ENCODE measurements around the gene TM4SF20. TPM values are rescaled to one million over a fixed set of nuclear protein-coding genes. Genes with fewer than 3 reads are reported as not detected.
A peak's percentile ranks its signal among the peaks of the same experiment; 100 is the strongest.

The TM4SF20 gene
- total RNA-seq, 2 experiments from 2014 or later: not detected

DNA sequence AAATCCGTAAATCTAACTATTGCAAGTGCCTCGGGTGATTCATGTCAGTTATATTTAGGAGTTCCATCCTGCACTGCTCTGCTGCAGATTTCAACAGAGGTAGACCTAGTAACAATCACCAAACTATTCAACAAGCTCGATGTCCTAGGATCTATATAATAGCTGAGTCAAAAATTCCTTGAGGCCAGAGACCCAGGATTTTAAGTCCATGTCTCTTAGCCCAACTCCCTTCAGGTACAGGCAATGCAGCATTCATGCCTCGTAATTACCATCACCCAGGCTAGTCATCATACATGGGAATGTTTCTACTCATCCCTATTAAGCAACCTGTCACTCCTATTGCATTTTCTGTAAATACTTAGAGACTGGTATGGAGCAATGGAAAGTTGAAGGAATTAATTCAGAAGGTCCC, 729 bp downstream of the TM4SF20 start:
- H3K9me3 ChIP-seq (ENCODE audit: low read length): no peaks in the 10 kb centered on the region
- no peaks in the 10 kb centered on the region for H3K4me1 ChIP-seq (ENCODE audit: insufficient read depth, low read length, poor library complexity, severe bottlenecking)
- no peaks in the 10 kb centered on the region for H3K36me3 ChIP-seq (ENCODE audit: insufficient read depth, low read length)
- ChIA-PET CTCF (ENCODE audit: unreplicated experiment) (no interaction called here), POLR2A (interaction anchor here (0.5 kb wide), 1 partner anchor 230 kb away, joined by 6 read pairs; no protein-coding TSS in a partner anchor)
- no TSS peak for BruUV-seq (replicated peaks)
- no peaks in the 10 kb centered on the region for H3K9me2 ChIP-seq (ENCODE audit: insufficient read depth, low read length)
- no peaks in the 10 kb centered on the region for H4K20me1 ChIP-seq (ENCODE audit: insufficient read depth, low read length)
- no peak for TF ChIP-seq EZH2phosphoT487 (IDR thresholded peaks at IDR 0.05; ENCODE audit: borderline replicate concordance, low read depth, low read length)
- H3K4me2 ChIP-seq (ENCODE audit: low read length): no peak overlapping the region
- H3K4me3 ChIP-seq (ENCODE audit: low read depth, low read length, poor library complexity, severe bottlenecking): no peak overlapping the region
- no peak overlapping the region for H3K27ac ChIP-seq (ENCODE audit: low read depth, low read length, poor library complexity, severe bottlenecking)
- no peak for DNase-seq (ENCODE audit: low spot score)
- intact Hi-C loops (cut with micrococcal nuclease; ENCODE audit: unreplicated experiment): no loop called here
- no peaks in the 10 kb centered on the region for H3K79me2 ChIP-seq (ENCODE audit: insufficient read depth, low read depth, low read length)
- H2AFZ ChIP-seq (ENCODE audit: low read length): no peak overlapping the region

DNA sequence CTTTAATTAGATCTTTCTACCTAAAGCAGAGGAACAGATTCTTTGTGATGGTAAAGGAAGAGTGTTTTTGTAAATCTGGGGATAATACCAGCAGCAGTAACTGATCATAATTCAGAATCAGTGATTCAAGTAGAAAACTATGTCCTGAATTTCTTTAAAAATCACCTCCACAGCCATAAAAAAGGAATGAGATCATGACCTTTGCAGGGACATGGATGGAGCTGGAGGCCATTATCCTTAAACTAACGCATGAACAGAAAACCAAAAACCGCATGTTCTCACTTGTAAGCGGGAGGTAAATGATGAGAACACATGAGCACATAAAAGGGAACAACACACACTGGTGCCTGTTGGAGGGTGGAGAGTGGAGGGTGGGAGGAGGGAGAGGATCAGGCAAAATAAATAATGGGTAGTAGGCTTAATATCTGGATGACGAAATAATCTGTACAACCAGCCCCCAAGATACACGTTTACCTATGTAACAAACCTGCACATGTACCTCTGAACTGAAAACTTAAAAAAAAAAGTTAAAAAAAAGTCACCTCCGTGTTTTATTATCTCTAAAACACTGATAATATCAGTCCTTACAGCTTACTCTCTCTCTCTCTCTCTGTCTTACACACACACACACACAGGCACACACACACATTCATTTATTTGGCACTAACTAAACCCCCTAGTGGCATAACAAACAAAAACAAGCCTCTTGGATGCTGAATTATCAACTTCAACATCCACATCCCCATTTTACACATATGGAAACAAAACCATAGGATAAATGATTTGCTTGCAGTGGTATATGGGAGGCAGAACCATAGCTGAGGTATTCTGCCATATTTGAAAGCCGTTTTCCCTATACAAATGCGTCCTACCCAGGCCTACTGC, 1.4 kb downstream of the TM4SF20 start:
- intact Hi-C loops (cut with micrococcal nuclease; ENCODE audit: unreplicated experiment): no loop called here
- H4K20me1 ChIP-seq (ENCODE audit: insufficient read depth, low read length): no peaks in the 10 kb centered on the region
- H3K79me2 ChIP-seq (ENCODE audit: insufficient read depth, low read depth, low read length): no peaks in the 10 kb centered on the region
- no peaks in the 10 kb centered on the region for H3K36me3 ChIP-seq (ENCODE audit: insufficient read depth, low read length)
- ChIA-PET CTCF (ENCODE audit: unreplicated experiment) (no interaction called here), POLR2A (no interaction called here)
- H3K9me3 ChIP-seq (ENCODE audit: low read length): no peaks in the 10 kb centered on the region
- no peak overlapping the region for H3K4me2 ChIP-seq (ENCODE audit: low read length)
- H2AFZ ChIP-seq (ENCODE audit: low read length): no peak overlapping the region
- H3K4me3 ChIP-seq (ENCODE audit: low read depth, low read length, poor library complexity, severe bottlenecking): no peak overlapping the region
- H3K4me1 ChIP-seq (ENCODE audit: insufficient read depth, low read length, poor library complexity, severe bottlenecking): no peaks in the 10 kb centered on the region
- TF ChIP-seq, protein P1, sequence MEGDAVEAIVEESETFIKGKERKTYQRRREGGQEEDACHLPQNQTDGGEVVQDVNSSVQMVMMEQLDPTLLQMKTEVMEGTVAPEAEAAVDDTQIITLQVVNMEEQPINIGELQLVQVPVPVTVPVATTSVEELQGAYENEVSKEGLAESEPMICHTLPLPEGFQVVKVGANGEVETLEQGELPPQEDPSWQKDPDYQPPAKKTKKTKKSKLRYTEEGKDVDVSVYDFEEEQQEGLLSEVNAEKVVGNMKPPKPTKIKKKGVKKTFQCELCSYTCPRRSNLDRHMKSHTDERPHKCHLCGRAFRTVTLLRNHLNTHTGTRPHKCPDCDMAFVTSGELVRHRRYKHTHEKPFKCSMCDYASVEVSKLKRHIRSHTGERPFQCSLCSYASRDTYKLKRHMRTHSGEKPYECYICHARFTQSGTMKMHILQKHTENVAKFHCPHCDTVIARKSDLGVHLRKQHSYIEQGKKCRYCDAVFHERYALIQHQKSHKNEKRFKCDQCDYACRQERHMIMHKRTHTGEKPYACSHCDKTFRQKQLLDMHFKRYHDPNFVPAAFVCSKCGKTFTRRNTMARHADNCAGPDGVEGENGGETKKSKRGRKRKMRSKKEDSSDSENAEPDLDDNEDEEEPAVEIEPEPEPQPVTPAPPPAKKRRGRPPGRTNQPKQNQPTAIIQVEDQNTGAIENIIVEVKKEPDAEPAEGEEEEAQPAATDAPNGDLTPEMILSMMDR (conservative IDR thresholded peaks at IDR 0.05; ENCODE audit: low read length): peak; percentile 51
- TF ChIP-seq EZH2phosphoT487 (IDR thresholded peaks at IDR 0.05; ENCODE audit: borderline replicate concordance, low read depth, low read length): no peak
- BruUV-seq (replicated peaks): no TSS peak
- H3K9me2 ChIP-seq (ENCODE audit: insufficient read depth, low read length): no peaks in the 10 kb centered on the region
- H3K27ac ChIP-seq (ENCODE audit: low read depth, low read length, poor library complexity, severe bottlenecking): no peak overlapping the region
- DNase-seq (ENCODE audit: low spot score): no peak

DNA sequence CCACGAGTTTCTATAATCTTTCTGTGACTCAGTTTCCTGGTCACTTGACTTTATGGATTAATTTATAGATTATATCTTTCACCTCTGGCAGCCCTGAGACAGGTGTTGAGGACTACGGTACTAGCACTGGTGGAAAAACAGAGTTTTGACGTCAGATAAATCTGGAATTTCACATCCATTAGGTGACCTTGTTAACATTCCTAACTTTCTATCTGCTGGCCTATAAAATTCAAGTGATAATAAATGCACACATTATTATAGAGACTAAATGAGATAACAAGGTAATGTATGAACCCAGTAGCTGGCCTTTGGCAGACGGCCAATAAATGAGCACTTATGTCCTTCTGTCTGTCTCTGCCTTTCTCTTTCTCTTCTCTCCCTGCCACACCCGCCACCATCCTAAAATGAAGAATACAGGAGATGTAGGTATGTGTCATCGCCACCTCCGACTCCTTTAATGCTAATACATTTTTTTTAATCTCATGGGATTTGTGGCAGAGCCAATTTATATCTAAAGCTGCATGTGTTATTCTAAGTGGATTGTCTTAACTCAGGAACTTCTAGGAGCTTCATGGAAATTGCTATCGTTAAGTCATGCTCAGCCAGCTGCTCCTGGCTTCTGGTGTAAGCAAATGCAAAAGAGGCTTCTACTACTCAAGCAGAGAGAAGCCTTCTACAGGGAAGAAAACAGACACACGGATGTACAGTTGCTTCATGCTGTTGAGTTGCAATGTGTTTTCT, 2.3 kb downstream of the TM4SF20 start:
- H3K9me2 ChIP-seq (ENCODE audit: insufficient read depth, low read length): no peaks in the 10 kb centered on the region
- H3K4me3 ChIP-seq (ENCODE audit: low read depth, low read length, poor library complexity, severe bottlenecking): no peak overlapping the region
- H3K9me3 ChIP-seq (ENCODE audit: low read length): no peaks in the 10 kb centered on the region
- POLR2A ChIA-PET: interaction anchor here (0.6 kb wide), 1 partner anchor 1995 kb away, joined by 3 read pairs; no protein-coding TSS in a partner anchor
- CTCF ChIA-PET (ENCODE audit: unreplicated experiment): no interaction called here
- H3K4me1 ChIP-seq (ENCODE audit: insufficient read depth, low read length, poor library complexity, severe bottlenecking): no peaks in the 10 kb centered on the region
- no peak for DNase-seq (ENCODE audit: low spot score)
- intact Hi-C loops (cut with micrococcal nuclease; ENCODE audit: unreplicated experiment): no loop called here
- no peak for TF ChIP-seq EZH2phosphoT487 (IDR thresholded peaks at IDR 0.05; ENCODE audit: borderline replicate concordance, low read depth, low read length)
- TF ChIP-seq, protein P1 (conservative IDR thresholded peaks at IDR 0.05; ENCODE audit: low read length): no peak
- H4K20me1 ChIP-seq (ENCODE audit: insufficient read depth, low read length): no peaks in the 10 kb centered on the region
- H3K27ac ChIP-seq (ENCODE audit: low read depth, low read length, poor library complexity, severe bottlenecking): no peak overlapping the region
- BruUV-seq (replicated peaks): no TSS peak
- H3K79me2 ChIP-seq (ENCODE audit: insufficient read depth, low read depth, low read length): no peaks in the 10 kb centered on the region
- no peaks in the 10 kb centered on the region for H3K36me3 ChIP-seq (ENCODE audit: insufficient read depth, low read length)
- H3K4me2 ChIP-seq (ENCODE audit: low read length): no peak overlapping the region
- H2AFZ ChIP-seq (ENCODE audit: low read length): no peak overlapping the region

All from OCI-LY7 (cell line).